ENCODE results near the gene CCDC92B.

Gene CCDC92B

DNA sequence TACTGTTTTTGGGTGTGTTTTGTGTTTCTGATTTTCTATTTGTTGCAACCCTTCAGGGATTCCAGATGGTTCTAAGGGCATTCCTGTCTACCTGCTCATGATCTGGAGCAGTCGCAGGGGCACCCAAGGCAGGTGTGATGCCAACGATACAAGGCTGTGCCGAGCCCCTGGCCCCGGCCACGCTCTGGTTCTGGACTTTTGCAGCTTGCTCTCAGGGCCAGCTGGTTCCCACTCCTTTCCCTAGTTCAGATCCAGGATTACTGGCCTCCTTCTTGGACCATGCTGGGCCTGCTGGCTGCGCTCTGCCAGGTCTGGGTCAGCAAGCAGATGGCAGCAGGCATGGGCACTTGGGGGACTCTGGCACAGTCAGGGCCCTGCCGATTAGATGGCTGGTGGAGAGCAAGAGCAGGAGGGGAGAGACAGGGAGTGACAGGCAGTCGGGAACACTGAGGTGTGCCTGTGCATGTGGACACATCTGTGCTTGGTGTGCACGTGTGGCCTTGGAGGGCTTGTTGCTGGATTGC, 31.5 kb upstream of the CCDC92B start:
- TF ChIP-seq MYC (IDR thresholded peaks at IDR 0.05; ENCODE audit: low read depth, low read length), result no peak
- TF ChIP-seq, protein P1, sequence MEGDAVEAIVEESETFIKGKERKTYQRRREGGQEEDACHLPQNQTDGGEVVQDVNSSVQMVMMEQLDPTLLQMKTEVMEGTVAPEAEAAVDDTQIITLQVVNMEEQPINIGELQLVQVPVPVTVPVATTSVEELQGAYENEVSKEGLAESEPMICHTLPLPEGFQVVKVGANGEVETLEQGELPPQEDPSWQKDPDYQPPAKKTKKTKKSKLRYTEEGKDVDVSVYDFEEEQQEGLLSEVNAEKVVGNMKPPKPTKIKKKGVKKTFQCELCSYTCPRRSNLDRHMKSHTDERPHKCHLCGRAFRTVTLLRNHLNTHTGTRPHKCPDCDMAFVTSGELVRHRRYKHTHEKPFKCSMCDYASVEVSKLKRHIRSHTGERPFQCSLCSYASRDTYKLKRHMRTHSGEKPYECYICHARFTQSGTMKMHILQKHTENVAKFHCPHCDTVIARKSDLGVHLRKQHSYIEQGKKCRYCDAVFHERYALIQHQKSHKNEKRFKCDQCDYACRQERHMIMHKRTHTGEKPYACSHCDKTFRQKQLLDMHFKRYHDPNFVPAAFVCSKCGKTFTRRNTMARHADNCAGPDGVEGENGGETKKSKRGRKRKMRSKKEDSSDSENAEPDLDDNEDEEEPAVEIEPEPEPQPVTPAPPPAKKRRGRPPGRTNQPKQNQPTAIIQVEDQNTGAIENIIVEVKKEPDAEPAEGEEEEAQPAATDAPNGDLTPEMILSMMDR (IDR thresholded peaks at IDR 0.05; ENCODE audit: low read depth, low read length), result no peak
- TF ChIP-seq, protein P2, sequence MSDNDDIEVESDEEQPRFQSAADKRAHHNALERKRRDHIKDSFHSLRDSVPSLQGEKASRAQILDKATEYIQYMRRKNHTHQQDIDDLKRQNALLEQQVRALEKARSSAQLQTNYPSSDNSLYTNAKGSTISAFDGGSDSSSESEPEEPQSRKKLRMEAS (IDR thresholded peaks at IDR 0.05; ENCODE audit: low read depth, low read length), result no peak
- no peak for DNase-seq (ENCODE audit: low read depth)
- no peak overlapping the region for H3K4me3 ChIP-seq (ENCODE audit: low read depth, low read length)

GRCh38 chr17:2780256-2780655, 30.8 kb upstream of the CCDC92B start:
- TF ChIP-seq, protein P2 (IDR thresholded peaks at IDR 0.05; ENCODE audit: low read depth, low read length), result no peak
- TF ChIP-seq, protein P1 (IDR thresholded peaks at IDR 0.05; ENCODE audit: low read depth, low read length), result no peak
- TF ChIP-seq POLR2A (IDR thresholded peaks at IDR 0.05; ENCODE audit: extremely low read depth, insufficient read length) (no peak), MYC (IDR thresholded peaks at IDR 0.05; ENCODE audit: low read depth, low read length) (no peak)
- H3K4me3 ChIP-seq (ENCODE audit: low read depth, low read length), result no peak overlapping the region
- no peak for DNase-seq (ENCODE audit: low read depth)

GRCh38 chr17:2779545-2779944, 30.1 kb upstream of the CCDC92B start:
- H3K4me3 ChIP-seq (ENCODE audit: low read depth, low read length), result no peak overlapping the region
- DNase-seq (ENCODE audit: low read depth), result no peak
- TF ChIP-seq, protein P1 (IDR thresholded peaks at IDR 0.05; ENCODE audit: low read depth, low read length), result no peak
- TF ChIP-seq POLR2A (IDR thresholded peaks at IDR 0.05; ENCODE audit: extremely low read depth, insufficient read length), result no peak
- no peak for TF ChIP-seq MYC (IDR thresholded peaks at IDR 0.05; ENCODE audit: low read depth, low read length)
- TF ChIP-seq, protein P2 (IDR thresholded peaks at IDR 0.05; ENCODE audit: low read depth, low read length), result no peak

- DNase-seq (ENCODE audit: low read depth), result no peak
- no peak overlapping the region for H3K4me3 ChIP-seq (ENCODE audit: low read depth, low read length)
- no peak for TF ChIP-seq MYC (IDR thresholded peaks at IDR 0.05; ENCODE audit: low read depth, low read length)
- TF ChIP-seq, protein P1 (IDR thresholded peaks at IDR 0.05; ENCODE audit: low read depth, low read length), result no peak
- no peak for TF ChIP-seq POLR2A (IDR thresholded peaks at IDR 0.05; ENCODE audit: extremely low read depth, insufficient read length)
- TF ChIP-seq, protein P2 (IDR thresholded peaks at IDR 0.05; ENCODE audit: low read depth, low read length), result no peak
Measured at GRCh38 chr17:2778489-2778888, 29.0 kb upstream of the CCDC92B start.

- no peak overlapping the region for H3K4me3 ChIP-seq (ENCODE audit: low read depth, low read length)
- DNase-seq (ENCODE audit: low read depth), result no peak
- TF ChIP-seq, protein P1 (IDR thresholded peaks at IDR 0.05; ENCODE audit: low read depth, low read length), result no peak
- TF ChIP-seq POLR2A (IDR thresholded peaks at IDR 0.05; ENCODE audit: extremely low read depth, insufficient read length) (no peak), MYC (IDR thresholded peaks at IDR 0.05; ENCODE audit: low read depth, low read length) (no peak)
- TF ChIP-seq, protein P2 (IDR thresholded peaks at IDR 0.05; ENCODE audit: low read depth, low read length), result no peak
Measured at GRCh38 chr17:2777242-2777867, 27.9 kb upstream of the CCDC92B start.

Measured in NB4 (cell line).